OCI-LY1 (cell line): ENCODE results near the gene GJA1.

Source experiments
- H2AFZ ChIP-seq: fragments of 200-600 bp; sonication (generic), shearing (Covaris generic); 2 replicates; pipeline ENCODE4 v1.6.0; 2014; ENCODE audit warnings: antibody characterized with exemption, mild to moderate bottlenecking, low read length
- H3F3A ChIP-seq: fragments of 200-600 bp; sonication (generic), shearing (Covaris generic); 2 replicates; pipeline ENCODE4 v1.6.0; 2014; ENCODE audit warnings: mild to moderate bottlenecking, antibody characterized with exemption, low read length, moderate library complexity; ENCODE audit not compliant: insufficient read depth
- H3K27ac ChIP-seq: fragments of 200-600 bp; sonication (generic); 2 replicates; pipeline ENCODE4 v1.5.1; 2014; ENCODE audit warnings: low read length, mixed run types, mild to moderate bottlenecking, low read depth; ENCODE audit not compliant: poor library complexity, severe bottlenecking
- H3K27me3 ChIP-seq: fragments of 200-600 bp; sonication (generic); 2 replicates; pipeline ENCODE4 v1.6.0; 2014; ENCODE audit warnings: antibody characterized with exemption, mild to moderate bottlenecking, low read length, moderate library complexity; ENCODE audit not compliant: insufficient read depth
- H3K36me3 ChIP-seq: fragments of 200-600 bp; sonication (generic); 2 replicates; pipeline ENCODE4 v1.6.1; 2014; ENCODE audit warnings: mild to moderate bottlenecking, antibody characterized with exemption, low read length, moderate library complexity, mixed read lengths; ENCODE audit not compliant: insufficient read depth
- H3K4me1 ChIP-seq: fragments of 200-600 bp; sonication (generic); 2 replicates; pipeline ENCODE4 v1.5.1; 2014; ENCODE audit warnings: mild to moderate bottlenecking, low read length, moderate library complexity; ENCODE audit not compliant: insufficient read depth, severe bottlenecking
- H3K4me2 ChIP-seq: fragments of 200-600 bp; sonication (generic), shearing (Covaris generic); 2 replicates; pipeline ENCODE4 v1.6.1; 2014; ENCODE audit warnings: low read length
- H3K4me3 ChIP-seq: fragments of 200-600 bp; sonication (generic); 2 replicates; pipeline ENCODE4 v1.5.1; 2014; ENCODE audit warnings: low read length, low read depth, mild to moderate bottlenecking, mixed read lengths; ENCODE audit not compliant: poor library complexity, severe bottlenecking
- H3K79me2 ChIP-seq: fragments of 200-600 bp; shearing (Covaris generic); 2 replicates; pipeline ENCODE4 v1.6.1; 2016; ENCODE audit warnings: mixed run types, low read length, mixed read lengths; ENCODE audit not compliant: insufficient read depth
- H3K9ac ChIP-seq: fragments of 200-600 bp; sonication (generic), shearing (Covaris generic); 2 replicates; pipeline ENCODE4 v1.6.1; 2014; ENCODE audit warnings: mild to moderate bottlenecking, low read length, mixed read lengths
- H3K9me2 ChIP-seq: fragments of 200-600 bp; sonication (generic), shearing (Covaris generic); 2 replicates; pipeline ENCODE4 v1.6.1; 2014; ENCODE audit warnings: low read depth, mild to moderate bottlenecking, low read length, mixed read lengths
- H3K9me3 ChIP-seq: fragments of 200-600 bp; shearing (Covaris generic); 2 replicates; pipeline ENCODE4 v1.6.1; 2014; ENCODE audit warnings: low read length, mixed read lengths
- H4K20me1 ChIP-seq: fragments of 200-600 bp; sonication (generic), shearing (Covaris generic); 2 replicates; pipeline ENCODE4 v1.6.0; 2016; ENCODE audit warnings: mild to moderate bottlenecking, low read length; ENCODE audit not compliant: insufficient read depth
- EZH2 ChIP-seq: fragments of 200-600 bp; sonication (generic), shearing (Covaris generic); IDR thresholded peaks from 2 replicates; pipeline ENCODE4 v1.8.0; 2017; ENCODE audit warnings: borderline replicate concordance, mixed run types, mild to moderate bottlenecking, antibody characterized with exemption, low read length, moderate library complexity, mixed read lengths
- TF ChIP-seq, protein P1 (sequence below): fragments of 200-600 bp; sonication (generic), shearing (Covaris generic); IDR thresholded peaks from 2 replicates; pipeline ENCODE4 v1.5.1; 2017; ENCODE audit warnings: mild to moderate bottlenecking, antibody characterized with exemption, low read length, moderate library complexity, mixed read lengths

Gene GJA1

DNA sequence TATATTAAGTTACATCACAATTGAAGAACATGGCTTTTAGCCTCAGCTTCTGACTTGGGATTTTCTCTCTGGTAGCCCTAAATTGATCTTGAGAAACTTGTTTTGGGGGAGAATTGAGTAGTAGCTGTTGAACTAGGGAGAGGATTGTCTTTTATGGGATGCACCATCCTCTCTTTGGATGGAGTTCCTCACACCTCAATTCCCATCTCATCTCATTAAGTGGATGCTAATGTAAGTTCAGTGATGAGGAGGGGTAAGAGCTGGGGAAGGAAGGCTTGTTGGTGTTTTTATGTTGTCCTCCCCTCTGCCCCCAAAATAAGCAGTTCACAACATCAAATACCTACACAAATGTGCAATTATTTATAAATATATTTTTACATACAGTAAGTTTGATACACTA lies 4.0 kb downstream of the GJA1 start:
- Histone ChIP-seq H3K79me2 (no peaks in the 10 kb centered on the region), H3K27me3 (no peaks in the 10 kb centered on the region), H3K9me2 (no peaks in the 10 kb centered on the region), H3K4me3 (no peak overlapping the region), H4K20me1 (no peaks in the 10 kb centered on the region), H3K9ac (no peak overlapping the region), H3K9me3 (no peaks in the 10 kb centered on the region), H3K36me3 (no peaks in the 10 kb centered on the region), H3K4me1 (no peaks in the 10 kb centered on the region), H3K4me2 (no peak overlapping the region), H2AFZ (no peak overlapping the region), H3F3A (no peaks in the 10 kb centered on the region), H3K27ac (no peak overlapping the region)
- TF ChIP-seq EZH2, result no peak
- TF ChIP-seq, protein P1, sequence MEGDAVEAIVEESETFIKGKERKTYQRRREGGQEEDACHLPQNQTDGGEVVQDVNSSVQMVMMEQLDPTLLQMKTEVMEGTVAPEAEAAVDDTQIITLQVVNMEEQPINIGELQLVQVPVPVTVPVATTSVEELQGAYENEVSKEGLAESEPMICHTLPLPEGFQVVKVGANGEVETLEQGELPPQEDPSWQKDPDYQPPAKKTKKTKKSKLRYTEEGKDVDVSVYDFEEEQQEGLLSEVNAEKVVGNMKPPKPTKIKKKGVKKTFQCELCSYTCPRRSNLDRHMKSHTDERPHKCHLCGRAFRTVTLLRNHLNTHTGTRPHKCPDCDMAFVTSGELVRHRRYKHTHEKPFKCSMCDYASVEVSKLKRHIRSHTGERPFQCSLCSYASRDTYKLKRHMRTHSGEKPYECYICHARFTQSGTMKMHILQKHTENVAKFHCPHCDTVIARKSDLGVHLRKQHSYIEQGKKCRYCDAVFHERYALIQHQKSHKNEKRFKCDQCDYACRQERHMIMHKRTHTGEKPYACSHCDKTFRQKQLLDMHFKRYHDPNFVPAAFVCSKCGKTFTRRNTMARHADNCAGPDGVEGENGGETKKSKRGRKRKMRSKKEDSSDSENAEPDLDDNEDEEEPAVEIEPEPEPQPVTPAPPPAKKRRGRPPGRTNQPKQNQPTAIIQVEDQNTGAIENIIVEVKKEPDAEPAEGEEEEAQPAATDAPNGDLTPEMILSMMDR, result no peak

DNA sequence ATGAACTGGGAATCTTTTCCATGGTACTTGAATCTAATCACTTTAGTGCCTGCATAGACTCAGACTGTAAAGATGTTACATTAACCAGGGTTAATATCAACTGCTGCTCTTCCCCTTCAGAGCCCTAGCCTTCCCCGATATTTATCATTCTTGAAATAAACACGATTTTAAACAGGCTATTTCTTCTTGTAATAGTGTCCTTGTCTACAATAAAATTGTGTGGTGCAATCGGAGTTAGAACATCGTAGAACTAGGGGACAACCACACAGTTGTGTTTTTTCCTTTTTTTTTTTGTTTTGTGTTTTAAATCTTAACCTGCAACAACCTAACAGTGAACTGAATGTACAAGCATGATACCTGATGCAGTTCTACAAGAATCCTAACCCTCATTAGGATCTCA lies 4.5 kb downstream of the GJA1 start:
- Histone ChIP-seq H2AFZ (no peak overlapping the region), H3K9ac (no peak overlapping the region), H3K4me2 (no peak overlapping the region), H3K4me1 (no peaks in the 10 kb centered on the region), H4K20me1 (no peaks in the 10 kb centered on the region), H3K27me3 (no peaks in the 10 kb centered on the region), H3K79me2 (no peaks in the 10 kb centered on the region), H3K4me3 (no peak overlapping the region), H3K9me2 (no peaks in the 10 kb centered on the region), H3K36me3 (no peaks in the 10 kb centered on the region), H3K9me3 (no peaks in the 10 kb centered on the region), H3F3A (no peaks in the 10 kb centered on the region), H3K27ac (no peak overlapping the region)
- no peak for TF ChIP-seq EZH2
- TF ChIP-seq, protein P1, result no peak

DNA sequence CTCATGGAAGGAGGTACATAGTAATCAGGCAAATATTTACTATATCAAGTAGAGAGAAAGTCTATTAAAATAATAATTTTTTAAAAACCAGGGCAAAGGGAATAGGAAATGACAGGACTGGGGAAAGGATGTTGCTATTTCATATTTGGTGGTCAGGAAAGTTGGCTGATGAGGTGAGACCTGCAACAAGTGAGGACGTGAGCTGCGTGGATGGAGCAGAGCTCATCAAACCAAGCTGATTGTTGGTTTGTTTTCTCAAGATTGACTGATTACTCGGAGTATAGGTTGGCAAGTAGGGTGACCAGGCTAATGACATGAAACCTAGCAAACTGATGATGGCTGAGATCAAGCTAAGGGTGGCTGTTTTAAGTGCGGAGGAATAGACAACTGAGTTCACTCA lies 6.0 kb downstream of the GJA1 start:
- no peaks in the 10 kb centered on the region for H3K36me3 ChIP-seq
- H3K4me1 ChIP-seq, result no peaks in the 10 kb centered on the region
- no peak overlapping the region for H3K9ac ChIP-seq
- no peaks in the 10 kb centered on the region for H3K9me2 ChIP-seq
- H4K20me1 ChIP-seq, result no peaks in the 10 kb centered on the region
- no peak overlapping the region for H3K27ac ChIP-seq
- no peaks in the 10 kb centered on the region for H3K9me3 ChIP-seq
- no peaks in the 10 kb centered on the region for H3K79me2 ChIP-seq
- no peak overlapping the region for H3K4me3 ChIP-seq
- H3K4me2 ChIP-seq, result no peak overlapping the region
- TF ChIP-seq EZH2, result no peak
- TF ChIP-seq, protein P1, result no peak
- no peaks in the 10 kb centered on the region for H3K27me3 ChIP-seq
- no peak overlapping the region for H2AFZ ChIP-seq
- H3F3A ChIP-seq, result no peaks in the 10 kb centered on the region
